OCI-M2 (cell line): ENCODE data around the gene SLAIN1.

Experiments used
- DNase-seq: peaks from one replicate; lab custom pipeline; 2025; ENCODE audit not compliant: unreplicated experiment; lab: John Stamatoyannopoulos, UW

The SLAIN1 gene

GRCh38 chr13:77751513-77752456, 54.3 kb downstream of the SLAIN1 start:
- no peak for DNase-seq

- DNase-seq = no peak
Measured at GRCh38 chr13:77752512-77753069, 55.1 kb downstream of the SLAIN1 start.

- DNase-seq = no peak
Measured at GRCh38 chr13:77760893-77761292, 63.4 kb downstream of the SLAIN1 start.

GRCh38 chr13:77767413-77767812, 69.9 kb downstream of the SLAIN1 start:
- DNase-seq = no peak

GRCh38 chr13:77774181-77774580, 76.7 kb downstream of the SLAIN1 start:
- DNase-seq = no peak

- DNase-seq = no peak
Measured at GRCh38 chr13:77776704-77777103, 79.2 kb downstream of the SLAIN1 start.

- DNase-seq = peak; percentile 65
Measured at GRCh38 chr13:77779552-77780272, 82.2 kb downstream of the SLAIN1 start.

GRCh38 chr13:77781808-77782207, 84.3 kb downstream of the SLAIN1 start:
- DNase-seq = no peak

- DNase-seq = no peak
Measured at GRCh38 chr13:77784515-77784914, 87.0 kb downstream of the SLAIN1 start.

GRCh38 chr13:77786695-77787287, 89.3 kb downstream of the SLAIN1 start:
- no peak for DNase-seq

- no peak for DNase-seq
Measured at GRCh38 chr13:77789376-77789775, 91.9 kb downstream of the SLAIN1 start.

- DNase-seq = no peak
Measured at GRCh38 chr13:77800219-77800618, 102.7 kb downstream of the SLAIN1 start.

- DNase-seq = no peak
Measured at GRCh38 chr13:77806518-77806917, 109.0 kb downstream of the SLAIN1 start.

- DNase-seq = no peak
Measured at GRCh38 chr13:77807431-77808135, 110.1 kb downstream of the SLAIN1 start.

GRCh38 chr13:77810430-77810829, 112.9 kb downstream of the SLAIN1 start:
- no peak for DNase-seq

- DNase-seq = no peak
Measured at GRCh38 chr13:77810878-77811277, 113.4 kb downstream of the SLAIN1 start.

GRCh38 chr13:77811381-77811780, 113.9 kb downstream of the SLAIN1 start:
- no peak for DNase-seq

- DNase-seq = no peak
Measured at GRCh38 chr13:77811981-77812380, 114.5 kb downstream of the SLAIN1 start.
